Keratinocyte (primary cell): ENCODE data around the gene PIK3CA.

Experiments used
- EZH2 ChIP-seq: IDR thresholded peaks from one replicate; pipeline ENCODE4 v1.6.1; 2012; ENCODE audit warnings: inconsistent platforms, mild to moderate bottlenecking, low read length, moderate library complexity
- TF ChIP-seq, protein P1 (sequence below), 3 experiments: IDR thresholded peaks in 1 of 3; conservative IDR thresholded peaks in 1 of 3; optimal IDR thresholded peaks in 1 of 3; 2 replicates in 2 of 3; 3 replicates in 1 of 3; pipeline versions ENCODE3 to v1.5.1; 2011; ENCODE audit warnings: low read length in 3 of 3, mild to moderate bottlenecking in 3 of 3, moderate library complexity in 2 of 3, control low read depth in 1 of 3, inconsistent platforms in 1 of 3; ENCODE audit not compliant: insufficient read depth in 2 of 3; ENCODE audit errors: extremely low read depth in 1 of 3

DNA sequence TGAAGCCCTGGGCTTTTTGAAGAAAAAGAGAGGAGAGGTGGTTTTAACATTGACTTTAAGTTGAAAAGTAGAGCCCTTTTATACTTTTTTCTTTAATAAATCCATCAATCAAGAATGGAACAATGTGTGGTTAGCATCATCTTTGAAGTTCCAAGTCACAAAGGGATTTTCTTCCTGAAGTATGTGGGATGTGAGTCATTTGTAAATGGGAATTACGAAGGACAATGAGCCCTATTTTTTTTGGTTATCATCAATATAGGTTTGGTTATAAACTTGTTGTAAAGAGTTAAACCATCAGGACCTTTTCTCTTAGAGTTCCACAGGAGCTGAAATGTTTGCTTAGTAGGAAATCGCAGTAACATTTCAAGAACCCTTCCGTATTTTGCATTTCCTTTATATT, 38.3 kb downstream of the PIK3CA start:
- TF ChIP-seq, protein P1, sequence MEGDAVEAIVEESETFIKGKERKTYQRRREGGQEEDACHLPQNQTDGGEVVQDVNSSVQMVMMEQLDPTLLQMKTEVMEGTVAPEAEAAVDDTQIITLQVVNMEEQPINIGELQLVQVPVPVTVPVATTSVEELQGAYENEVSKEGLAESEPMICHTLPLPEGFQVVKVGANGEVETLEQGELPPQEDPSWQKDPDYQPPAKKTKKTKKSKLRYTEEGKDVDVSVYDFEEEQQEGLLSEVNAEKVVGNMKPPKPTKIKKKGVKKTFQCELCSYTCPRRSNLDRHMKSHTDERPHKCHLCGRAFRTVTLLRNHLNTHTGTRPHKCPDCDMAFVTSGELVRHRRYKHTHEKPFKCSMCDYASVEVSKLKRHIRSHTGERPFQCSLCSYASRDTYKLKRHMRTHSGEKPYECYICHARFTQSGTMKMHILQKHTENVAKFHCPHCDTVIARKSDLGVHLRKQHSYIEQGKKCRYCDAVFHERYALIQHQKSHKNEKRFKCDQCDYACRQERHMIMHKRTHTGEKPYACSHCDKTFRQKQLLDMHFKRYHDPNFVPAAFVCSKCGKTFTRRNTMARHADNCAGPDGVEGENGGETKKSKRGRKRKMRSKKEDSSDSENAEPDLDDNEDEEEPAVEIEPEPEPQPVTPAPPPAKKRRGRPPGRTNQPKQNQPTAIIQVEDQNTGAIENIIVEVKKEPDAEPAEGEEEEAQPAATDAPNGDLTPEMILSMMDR (optimal IDR thresholded peaks at IDR 0.05 in 1 of 3, IDR thresholded peaks at IDR 0.05 in 1 of 3, conservative IDR thresholded peaks at IDR 0.05 in 1 of 3; ENCODE audit: extremely low read depth in 1 of 3, insufficient read depth in 2 of 3, low read length in 3 of 3), result no peak
- TF ChIP-seq EZH2, result no peak
